Measurements from ENCODE around the gene SLC22A23. TPM values are rescaled to one million over a fixed set of nuclear protein-coding genes. Genes with fewer than 3 reads are reported as not detected.
"Not testable (repeated sequence)": the region's sequence is repeated elsewhere in the genome, so short reads cannot be mapped to it uniquely, and the experiment has no call there.

SLC22A23 gene
- total RNA-seq, 1 donor from 2014 or later, result 14.6 TPM

DNA sequence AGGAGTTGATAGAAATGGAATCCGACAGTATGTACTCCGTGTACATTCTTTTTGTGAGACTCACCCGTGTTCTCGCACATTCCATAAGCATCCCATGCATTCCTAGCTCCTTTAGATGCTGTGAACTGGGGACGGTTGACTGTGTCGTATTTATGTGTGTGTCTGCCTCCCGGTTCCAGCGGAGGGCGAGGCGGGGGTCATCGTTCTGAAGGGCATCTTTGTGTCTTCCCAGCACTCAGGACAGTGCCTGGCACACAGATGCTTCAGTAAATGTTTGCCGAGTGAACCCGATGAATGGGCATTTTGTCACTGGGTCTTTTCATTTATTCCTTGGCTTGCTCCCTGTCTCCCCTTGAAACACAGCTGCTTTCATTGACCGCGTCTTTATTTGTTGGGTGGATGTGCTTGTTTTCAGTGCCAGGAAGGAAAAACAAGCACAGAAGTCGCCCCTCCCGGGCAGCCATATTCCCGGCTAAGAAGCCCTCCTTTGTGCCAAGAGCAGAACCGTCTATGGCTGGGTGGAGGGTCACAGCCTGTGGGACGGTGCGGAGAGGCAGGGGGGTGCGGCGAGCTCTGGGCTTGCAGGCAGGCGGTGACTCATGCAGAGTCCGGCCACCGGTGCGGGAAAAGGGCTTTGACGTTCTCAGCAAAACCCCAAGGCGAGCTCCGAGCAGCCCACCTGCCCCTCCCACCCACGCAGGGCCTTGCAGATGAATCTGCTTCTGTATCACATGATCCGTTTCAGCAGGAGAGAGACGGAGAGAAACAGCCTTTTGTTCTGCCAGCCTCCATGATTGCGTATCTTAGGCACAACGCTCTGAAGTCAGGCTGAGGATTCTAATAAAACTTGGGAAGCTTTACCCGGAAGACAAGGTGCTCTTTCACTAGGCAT is 209.3 kb downstream of the SLC22A23 start:
- peak; percentile 68 for DNase-seq (ENCODE audit: low read depth, low spot score)
- Mint-ChIP-seq H3K36me3 (ENCODE audit: low read depth) (peaks cover 11% of the 10 kb centered on the region), H3K9me3 (no peaks in the 10 kb centered on the region), H3K27me3 (ENCODE audit: low read depth) (peaks cover 3% of the 10 kb centered on the region), H3K27ac (ENCODE audit: unreplicated experiment) (peak overlapping the region; percentile 97), H3K4me1 (peaks cover 63% of the 10 kb centered on the region), H3K4me3 (peak overlapping the region; percentile 70)
- TF ChIP-seq, protein P1, sequence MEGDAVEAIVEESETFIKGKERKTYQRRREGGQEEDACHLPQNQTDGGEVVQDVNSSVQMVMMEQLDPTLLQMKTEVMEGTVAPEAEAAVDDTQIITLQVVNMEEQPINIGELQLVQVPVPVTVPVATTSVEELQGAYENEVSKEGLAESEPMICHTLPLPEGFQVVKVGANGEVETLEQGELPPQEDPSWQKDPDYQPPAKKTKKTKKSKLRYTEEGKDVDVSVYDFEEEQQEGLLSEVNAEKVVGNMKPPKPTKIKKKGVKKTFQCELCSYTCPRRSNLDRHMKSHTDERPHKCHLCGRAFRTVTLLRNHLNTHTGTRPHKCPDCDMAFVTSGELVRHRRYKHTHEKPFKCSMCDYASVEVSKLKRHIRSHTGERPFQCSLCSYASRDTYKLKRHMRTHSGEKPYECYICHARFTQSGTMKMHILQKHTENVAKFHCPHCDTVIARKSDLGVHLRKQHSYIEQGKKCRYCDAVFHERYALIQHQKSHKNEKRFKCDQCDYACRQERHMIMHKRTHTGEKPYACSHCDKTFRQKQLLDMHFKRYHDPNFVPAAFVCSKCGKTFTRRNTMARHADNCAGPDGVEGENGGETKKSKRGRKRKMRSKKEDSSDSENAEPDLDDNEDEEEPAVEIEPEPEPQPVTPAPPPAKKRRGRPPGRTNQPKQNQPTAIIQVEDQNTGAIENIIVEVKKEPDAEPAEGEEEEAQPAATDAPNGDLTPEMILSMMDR (conservative IDR thresholded peaks at IDR 0.05), result no peak

DNA sequence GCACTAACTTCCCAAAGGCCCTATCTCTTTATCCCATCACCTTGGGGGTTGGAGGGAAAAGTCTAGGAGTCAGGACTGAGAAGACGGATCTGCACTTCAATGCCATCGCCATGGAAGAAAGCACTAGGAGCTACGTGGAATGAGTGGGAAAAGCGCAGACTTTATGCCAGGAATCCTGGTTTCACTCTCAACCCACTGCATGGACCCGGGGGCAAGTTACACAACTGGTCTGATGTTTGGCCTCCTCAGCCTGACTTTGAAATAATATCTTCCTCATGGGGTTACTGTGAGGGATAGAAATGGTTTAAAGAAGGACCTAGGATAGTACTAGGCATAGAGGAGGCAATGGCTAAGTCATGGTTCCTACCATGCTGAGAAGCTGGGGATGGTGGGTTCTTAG is 211.6 kb downstream of the SLC22A23 start:
- H3K27ac Mint-ChIP-seq (ENCODE audit: unreplicated experiment), result no peak overlapping the region
- no peaks in the 10 kb centered on the region for H3K27me3 Mint-ChIP-seq (ENCODE audit: low read depth)
- H3K9me3 Mint-ChIP-seq, result no peaks in the 10 kb centered on the region
- no peak overlapping the region for H3K4me3 Mint-ChIP-seq
- peaks cover 12% of the 10 kb centered on the region for H3K36me3 Mint-ChIP-seq (ENCODE audit: low read depth)
- no peak for DNase-seq (ENCODE audit: low read depth, low spot score)
- H3K4me1 Mint-ChIP-seq, result peaks cover 57% of the 10 kb centered on the region
- TF ChIP-seq, protein P1 (conservative IDR thresholded peaks at IDR 0.05), result no peak

DNA sequence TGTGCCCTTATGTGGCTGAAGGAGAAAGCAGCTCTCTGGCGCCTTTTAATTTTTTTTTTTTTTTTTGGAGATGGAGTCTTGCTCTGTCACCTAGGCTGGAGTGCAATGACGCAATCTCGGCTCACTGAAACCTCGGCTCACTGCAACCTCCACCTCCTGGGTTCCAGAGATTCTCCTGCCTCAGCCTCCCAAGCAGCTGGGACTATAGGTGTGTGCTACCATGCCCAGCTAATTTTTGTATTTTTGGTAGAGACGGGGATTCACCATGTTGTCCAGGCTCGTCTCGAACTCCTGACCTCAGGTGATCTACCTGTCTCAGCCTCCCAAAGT is 212.1 kb downstream of the SLC22A23 start:
- not testable (repeated sequence) for H3K4me3 Mint-ChIP-seq; DNase-seq (ENCODE audit: low read depth, low spot score); H3K9me3 Mint-ChIP-seq; H3K27me3 Mint-ChIP-seq (ENCODE audit: low read depth); H3K27ac Mint-ChIP-seq (ENCODE audit: unreplicated experiment)
- Mint-ChIP-seq H3K4me1 (peaks cover 57% of the 10 kb centered on the region), H3K36me3 (ENCODE audit: low read depth) (peaks cover 12% of the 10 kb centered on the region)

DNA sequence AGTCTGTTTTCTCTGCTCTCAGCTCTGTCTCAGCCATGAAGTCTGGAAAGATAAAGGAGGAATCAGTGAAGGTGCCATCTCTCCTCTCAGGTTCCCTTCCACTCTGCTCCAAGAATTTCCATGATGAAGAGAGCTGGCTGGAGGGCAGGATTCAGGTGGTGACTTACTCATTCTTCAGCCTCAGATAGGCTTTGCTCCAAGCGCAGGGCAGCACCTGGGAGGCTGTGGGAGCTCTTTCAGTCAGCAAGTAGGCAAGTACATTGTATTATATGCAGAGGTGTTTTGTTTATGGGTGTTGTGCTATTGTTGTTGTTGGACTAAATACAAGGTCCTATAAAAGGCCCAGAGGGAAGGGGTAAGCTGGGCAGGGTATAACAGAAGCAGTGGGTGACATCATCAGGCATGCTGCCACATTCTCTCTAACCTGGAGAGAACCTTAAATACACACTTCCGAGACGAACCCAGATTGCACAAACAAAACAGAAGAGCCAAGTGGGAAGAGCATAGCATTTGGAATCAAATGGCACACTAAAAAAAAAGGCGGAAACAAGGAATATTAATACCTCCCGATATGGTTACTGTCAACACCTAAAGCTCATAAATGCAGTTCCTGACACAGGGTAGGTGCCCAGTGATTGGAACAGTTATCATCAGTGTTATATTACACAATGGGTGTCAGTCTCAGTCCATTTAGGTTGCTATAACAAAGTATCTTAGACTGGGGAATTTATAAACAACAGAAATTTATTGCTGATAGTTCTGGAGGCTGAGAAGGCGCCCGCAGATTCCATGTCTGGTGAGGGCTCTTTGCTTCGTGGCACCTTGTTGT is 212.6 kb downstream of the SLC22A23 start:
- Mint-ChIP-seq H3K27me3 (ENCODE audit: low read depth) (peaks cover 2% of the 10 kb centered on the region), H3K4me3 (no peak overlapping the region), H3K4me1 (peaks cover 57% of the 10 kb centered on the region), H3K36me3 (ENCODE audit: low read depth) (peaks cover 12% of the 10 kb centered on the region), H3K9me3 (no peaks in the 10 kb centered on the region), H3K27ac (ENCODE audit: unreplicated experiment) (no peak overlapping the region)
- DNase-seq (ENCODE audit: low read depth, low spot score), result no peak
- TF ChIP-seq, protein P1 (conservative IDR thresholded peaks at IDR 0.05), result no peak

DNA sequence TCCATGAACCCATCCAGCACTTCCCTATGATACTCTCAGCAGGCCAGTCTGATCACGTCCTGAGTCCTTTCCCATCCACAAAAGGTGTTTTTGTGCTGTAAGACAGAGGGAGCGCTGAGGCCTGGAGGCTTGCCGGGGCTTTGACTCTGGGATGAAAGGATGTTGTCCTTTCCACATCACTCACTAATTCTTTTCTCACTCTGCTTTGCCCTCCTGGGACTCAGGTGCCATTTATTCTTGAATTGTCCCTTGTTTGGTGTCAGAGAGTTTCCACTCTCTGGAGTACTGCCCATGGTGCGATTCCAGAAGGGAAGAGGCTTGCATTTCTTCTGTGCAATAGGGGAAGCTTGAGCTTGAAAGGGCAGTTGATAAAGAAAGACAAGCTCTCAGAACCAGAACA is 214.1 kb downstream of the SLC22A23 start:
- Mint-ChIP-seq H3K36me3 (ENCODE audit: low read depth) (peaks cover 12% of the 10 kb centered on the region), H3K9me3 (no peaks in the 10 kb centered on the region), H3K4me3 (peak overlapping the region; percentile 38), H3K4me1 (peaks cover 54% of the 10 kb centered on the region), H3K27me3 (ENCODE audit: low read depth) (peaks cover 2% of the 10 kb centered on the region), H3K27ac (ENCODE audit: unreplicated experiment) (peak overlapping the region; percentile 22)
- TF ChIP-seq, protein P1 (conservative IDR thresholded peaks at IDR 0.05), result no peak
- no peak for DNase-seq (ENCODE audit: low read depth, low spot score)

DNA sequence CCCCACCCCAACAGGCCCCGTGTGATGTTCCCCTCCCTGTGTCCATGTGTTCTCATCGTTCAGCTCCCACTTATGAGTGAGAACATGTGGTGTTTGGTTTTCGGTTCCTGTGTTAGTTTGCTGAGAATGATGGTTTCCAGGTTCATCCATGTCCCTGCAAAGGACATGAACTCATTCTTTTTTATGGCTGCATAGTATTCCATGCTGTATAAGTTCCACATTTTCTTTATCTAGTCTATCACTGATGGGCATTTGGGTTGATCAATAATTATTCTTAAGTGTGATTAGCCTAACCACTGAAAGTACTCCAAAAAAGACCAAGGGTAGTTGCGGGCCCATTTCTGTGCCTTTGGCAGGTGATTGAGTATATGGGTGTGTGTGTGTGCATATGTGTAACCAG is 215.1 kb downstream of the SLC22A23 start:
- Mint-ChIP-seq H3K36me3 (ENCODE audit: low read depth) (peaks cover 12% of the 10 kb centered on the region), H3K4me1 (peaks cover 47% of the 10 kb centered on the region)
- DNase-seq (ENCODE audit: low read depth, low spot score); H3K27ac Mint-ChIP-seq (ENCODE audit: unreplicated experiment); H3K9me3 Mint-ChIP-seq; H3K4me3 Mint-ChIP-seq; H3K27me3 Mint-ChIP-seq (ENCODE audit: low read depth): not testable (repeated sequence)
